Measurements from ENCODE around the gene MNAT1.
"Not testable (repeated sequence)": the region's sequence is repeated elsewhere in the genome, so short reads cannot be mapped to it uniquely, and the experiment has no call there.

Gene MNAT1

DNA sequence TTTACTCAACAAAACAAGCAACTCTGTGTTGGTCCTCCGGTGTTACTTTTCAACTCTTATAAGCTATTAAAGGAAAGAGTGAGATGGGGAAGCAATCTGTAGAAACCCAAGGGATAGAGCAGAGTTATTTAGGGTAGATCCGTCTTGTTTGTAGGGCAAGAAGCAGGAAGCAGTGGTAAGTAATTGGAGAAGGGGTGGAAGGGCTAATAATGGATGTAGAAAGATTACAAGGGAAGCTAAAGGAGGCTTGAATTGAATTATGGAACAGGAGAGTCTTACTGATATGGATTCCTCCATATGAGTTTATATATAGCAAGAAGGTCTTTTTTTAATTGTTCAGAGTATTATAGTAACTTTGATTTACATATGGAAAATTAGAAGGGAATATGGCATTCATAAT lies 72.7 kb downstream of the MNAT1 start:
- DNase-seq = no peak

DNA sequence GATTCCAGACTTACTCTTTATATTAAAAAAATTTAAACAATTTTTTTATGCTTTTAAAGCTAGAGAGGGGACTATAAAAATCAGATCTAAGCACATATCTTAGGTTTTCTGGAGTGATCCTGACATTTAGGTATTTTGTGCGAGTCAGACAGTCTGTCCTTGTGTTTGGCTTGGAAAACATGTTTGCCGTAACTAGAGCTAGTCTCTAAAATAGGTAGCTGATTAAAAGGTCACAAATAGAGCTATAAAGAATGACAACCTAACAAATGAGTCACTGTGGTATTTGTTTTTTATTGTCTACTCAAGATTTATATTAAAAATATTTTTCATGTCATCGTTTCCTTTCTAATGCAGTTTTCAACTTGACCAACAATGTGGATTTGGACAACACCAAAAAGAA lies 73.4 kb downstream of the MNAT1 start:
- DNase-seq = no peak

DNA sequence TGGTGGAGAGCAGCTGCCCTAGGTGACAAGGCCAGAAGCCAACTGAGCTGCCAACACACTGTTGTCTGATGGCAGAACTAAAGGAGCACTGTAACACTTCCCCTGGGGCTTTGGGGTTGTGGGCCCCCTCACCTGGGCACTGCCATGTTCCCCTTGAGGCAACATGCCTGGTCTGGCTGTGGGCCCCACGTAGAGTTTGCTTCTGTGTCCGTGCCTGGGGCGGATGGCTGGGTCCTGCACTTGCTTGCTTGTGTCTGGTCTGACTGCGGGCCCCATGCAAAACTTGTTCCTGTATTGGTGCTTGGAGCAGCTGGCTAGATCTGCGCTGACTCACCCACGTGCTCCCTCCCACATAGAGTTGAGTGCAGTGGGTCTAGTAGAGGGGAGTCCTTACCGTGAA lies 78.4 kb downstream of the MNAT1 start:
- no peak for DNase-seq

DNA sequence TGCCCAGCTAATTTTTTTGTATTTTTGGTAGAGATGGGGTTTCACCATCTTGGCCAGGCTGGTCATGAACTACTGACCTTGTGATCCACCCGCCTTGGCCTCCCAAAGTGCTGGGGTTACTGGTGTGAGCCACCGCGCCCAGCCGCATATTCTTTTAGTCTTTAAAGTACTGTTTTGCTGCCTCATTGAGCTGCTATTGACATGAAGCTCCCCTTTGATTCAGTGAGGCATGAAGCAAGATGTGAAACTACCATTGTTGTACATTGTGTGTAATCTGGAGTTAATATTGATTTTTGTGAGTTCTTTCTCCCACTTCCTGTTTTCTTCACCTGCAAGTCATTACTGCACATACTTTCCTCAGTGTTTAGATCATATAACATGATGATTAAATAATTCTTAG lies 80.8 kb downstream of the MNAT1 start:
- no peak for DNase-seq

DNA sequence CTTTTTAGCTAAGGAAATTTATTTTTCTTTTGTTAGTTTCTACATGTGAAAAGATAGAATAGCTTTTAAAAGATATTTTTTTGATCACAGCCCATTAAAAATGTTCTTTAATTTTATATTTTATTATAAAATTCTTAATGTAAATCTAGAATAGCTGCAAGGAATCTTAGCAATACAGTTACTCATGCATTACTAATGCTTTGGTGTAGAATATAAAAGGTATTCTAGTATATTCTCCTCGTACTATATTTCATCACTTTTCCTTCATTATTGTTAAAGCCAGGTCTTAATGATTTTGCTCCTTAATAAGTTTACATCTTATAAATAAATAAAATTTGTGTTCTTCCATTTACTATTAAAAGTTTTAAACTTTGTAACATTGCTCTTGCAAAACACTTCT lies 82.6 kb downstream of the MNAT1 start:
- no peak for DNase-seq

DNA sequence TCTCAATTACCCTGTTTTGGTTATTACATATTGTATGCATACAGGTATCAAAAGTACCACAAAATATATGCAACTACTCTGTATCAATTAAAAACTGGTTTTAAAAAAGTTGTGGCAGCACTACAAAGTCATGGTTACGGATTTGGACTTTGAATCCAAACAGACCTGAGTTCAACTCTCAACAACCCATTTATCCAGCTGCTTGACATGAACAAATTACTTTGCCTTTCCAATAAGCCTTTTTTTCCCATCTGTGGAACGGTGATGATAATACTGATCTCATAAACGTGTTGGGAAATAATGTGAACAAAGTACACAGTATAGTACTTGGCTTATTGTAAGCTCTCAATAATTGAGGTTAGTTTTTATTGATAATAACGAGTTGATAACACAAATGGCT lies 85.0 kb downstream of the MNAT1 start:
- no peak for DNase-seq

DNA sequence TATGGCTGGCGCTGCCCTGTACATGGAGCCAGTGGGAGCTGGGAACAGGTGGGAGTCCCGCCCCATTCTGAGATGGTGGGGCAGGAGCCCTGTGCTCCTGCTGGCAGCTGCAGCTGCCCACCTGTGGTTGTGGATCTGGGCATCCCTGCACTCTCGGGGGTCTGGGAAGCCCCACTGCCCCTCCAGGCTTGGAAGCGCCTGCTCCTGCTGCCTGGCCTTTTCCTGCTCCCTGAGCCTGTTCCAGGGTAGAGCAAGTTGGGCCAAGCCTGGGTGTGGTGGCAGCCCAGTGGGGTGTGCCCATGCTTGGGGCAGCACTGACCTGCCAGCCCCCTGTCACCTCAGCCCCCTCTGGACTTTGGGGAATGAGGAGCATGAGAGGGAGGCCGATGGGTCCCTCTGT lies 104.0 kb downstream of the MNAT1 start:
- DNase-seq = no peak

DNA sequence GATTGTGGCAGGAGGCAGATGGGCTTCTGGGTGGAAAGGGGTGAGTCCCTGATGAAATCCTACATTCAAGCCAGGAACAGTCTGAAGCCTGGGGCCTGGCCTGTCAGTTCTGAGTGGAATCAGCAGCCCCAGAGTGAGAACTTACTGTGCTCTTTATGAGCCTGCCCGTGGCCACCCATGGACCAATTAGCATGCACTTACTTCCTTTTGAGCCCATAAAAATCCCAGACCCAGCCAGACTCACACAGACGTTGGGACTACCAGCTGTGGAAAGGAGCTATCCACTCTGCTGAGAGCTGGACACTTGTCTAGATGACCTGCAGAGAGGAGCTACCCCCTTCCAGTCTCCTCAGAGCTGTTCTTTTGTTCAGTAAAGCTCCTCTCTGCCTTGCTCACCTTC lies 104.5 kb downstream of the MNAT1 start:
- no peak for DNase-seq

DNA sequence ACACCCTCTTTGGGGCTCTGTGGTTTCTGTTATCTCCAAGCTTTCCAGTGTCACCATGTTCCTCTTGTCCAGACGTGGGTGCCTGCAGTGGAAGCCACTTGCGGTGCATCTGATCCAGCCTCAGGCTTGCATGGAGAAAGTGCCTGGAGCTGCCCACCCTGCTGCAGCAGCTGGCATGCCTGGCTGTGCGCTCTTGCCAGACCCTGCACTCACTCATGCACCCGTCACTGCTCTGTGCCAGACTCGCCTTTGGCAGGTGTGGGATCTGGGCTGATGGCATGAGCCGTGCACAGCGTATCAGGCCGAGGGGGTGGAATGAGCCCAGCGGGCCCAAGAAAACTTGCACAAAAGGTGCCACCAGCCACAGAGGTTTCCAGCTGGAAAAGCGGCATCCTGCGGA lies 105.1 kb downstream of the MNAT1 start:
- DNase-seq = no peak

DNA sequence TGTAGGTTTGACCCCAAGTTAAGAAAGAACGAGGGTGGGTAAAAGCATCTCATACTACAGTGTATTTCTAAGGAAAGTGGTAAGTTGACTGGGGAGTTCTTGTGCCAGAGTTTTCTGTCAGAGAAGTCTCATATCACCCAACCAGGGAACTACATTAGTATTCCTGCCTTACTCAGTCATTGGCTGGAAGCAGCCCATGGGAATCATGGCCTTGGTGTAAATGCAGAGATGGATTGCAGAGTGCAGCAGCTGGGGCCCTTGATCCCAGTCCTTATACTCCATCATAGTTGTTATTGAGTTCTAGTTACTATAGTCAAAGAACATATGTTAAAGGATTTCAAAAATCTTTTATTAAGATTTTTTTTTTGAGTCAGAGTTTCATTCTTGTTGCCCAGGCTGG lies 105.8 kb downstream of the MNAT1 start:
- no peak for DNase-seq

DNA sequence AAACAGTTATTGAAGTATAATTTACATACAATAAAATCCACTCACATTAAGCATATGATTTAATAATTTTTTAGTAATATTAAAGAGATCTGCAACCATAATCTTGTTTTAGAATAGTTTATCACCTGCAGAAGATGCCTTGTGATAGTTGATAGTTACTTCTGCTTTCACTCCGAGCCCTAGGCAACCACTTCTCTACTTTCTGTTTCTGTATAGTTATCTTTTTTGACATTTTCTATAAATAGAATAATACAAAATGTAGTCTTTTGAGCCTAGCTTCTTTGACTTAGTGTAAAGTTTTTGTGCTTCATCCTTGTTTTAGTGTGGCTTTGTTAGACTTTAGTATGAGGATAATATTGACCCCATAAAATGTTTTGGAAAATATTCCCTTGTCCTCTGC lies 111.0 kb downstream of the MNAT1 start:
- DNase-seq = no peak

DNA sequence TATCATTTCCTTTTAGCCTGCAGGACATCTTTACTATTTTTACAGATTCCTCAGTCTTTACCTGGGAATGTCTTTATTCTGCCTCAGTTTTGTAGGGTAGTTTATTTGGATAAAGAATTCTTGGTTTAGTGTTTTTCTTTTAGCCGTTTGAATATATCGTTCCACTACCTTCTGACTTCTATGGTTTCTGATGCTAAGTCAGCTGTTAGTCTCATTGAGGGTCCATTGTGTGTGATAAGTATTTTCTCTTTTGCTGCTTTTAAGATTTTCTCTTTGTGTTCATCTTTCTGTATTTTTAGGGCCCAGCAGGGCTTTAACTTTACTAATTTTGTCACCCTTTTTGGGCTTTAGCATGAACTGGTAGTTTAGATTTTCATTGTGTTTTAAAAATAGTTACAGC lies 113.5 kb downstream of the MNAT1 start:
- no peak for DNase-seq

DNA sequence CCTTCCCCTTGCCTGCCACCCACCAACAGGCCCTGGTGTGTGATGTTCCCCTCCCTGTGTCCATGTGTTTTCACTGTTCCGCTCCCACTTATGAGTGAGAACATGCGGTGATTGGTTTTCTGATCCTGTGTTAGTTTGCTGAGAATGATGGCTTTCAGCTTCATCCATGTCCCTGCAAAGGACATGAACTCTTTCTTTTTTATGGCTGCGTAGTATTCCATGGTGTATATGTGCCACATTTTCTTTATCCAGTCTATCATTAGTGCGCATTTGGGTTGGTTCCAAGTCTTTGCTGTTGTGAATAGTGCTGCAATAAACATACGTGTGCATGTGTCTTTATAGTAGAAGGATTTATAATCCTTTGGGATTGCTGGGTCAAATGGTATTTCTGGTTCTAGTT lies 117.1 kb downstream of the MNAT1 start:
- not testable (repeated sequence) for DNase-seq

DNA sequence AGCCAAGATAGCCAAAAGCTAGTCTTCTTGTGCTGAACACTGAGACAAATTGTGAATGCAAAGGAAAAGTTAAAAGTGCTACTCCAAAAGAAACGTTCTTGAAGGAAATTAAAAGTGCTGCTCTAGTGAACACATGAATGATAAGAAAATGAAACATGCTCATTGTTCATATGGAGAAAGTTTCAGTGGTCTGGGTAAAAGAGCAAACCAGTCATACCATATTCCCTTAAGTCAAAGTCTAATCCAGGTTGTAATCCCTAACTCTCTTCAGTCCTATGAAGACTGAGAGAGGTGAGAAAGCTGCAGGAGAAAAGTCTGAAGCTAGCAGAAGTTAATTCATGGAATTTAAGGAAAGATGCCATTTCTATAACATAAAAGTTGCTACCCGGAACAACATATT lies 121.5 kb downstream of the MNAT1 start:
- no peak for DNase-seq

DNA sequence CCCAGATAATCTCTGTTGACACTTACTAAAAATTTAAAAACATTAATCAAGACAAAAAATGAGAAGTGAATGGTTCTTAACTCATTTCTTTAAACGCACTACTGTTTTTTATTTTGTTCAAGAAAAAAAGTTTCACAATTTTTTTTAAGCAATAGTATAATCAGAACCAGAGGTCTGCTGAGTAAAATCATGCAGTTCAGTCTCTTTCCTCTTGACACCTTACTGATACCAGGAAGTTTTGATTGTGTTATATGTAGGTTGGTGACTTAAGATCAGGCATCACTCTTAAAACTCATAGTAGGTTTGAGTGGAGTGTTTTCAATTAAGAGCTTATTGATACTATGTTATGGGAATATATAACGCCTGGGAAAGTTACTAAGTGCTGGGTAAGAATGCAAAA lies 125.0 kb downstream of the MNAT1 start:
- DNase-seq = no peak

DNA sequence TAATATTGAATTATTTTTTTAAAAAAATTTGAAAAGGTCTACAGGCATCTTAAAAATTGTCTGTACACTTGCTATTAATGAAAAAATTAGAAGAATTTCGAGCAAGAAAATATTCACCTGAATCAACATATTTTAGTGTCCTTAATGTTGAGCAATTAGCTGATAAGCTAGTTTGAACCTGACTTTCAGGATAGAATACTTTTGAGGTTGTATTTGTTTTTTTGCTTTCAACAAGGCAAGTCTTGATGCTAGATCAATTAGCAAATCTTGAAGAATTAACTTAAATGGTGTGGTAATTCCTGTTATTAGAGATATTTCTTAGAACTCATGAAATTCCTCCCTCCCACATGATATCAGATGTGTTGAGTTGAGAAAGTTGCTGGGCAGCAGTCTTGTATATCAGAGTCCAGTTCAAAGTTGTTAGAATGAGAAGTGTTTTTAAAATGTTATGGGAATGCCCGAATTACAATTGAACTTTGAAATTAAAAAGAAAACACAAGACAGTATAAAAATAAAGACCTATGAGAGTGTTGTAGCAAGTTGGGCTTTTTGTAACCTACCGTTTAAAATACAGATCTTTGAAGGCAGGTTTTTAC lies 127.1 kb downstream of the MNAT1 start:
- DNase-seq = no peak

DNA sequence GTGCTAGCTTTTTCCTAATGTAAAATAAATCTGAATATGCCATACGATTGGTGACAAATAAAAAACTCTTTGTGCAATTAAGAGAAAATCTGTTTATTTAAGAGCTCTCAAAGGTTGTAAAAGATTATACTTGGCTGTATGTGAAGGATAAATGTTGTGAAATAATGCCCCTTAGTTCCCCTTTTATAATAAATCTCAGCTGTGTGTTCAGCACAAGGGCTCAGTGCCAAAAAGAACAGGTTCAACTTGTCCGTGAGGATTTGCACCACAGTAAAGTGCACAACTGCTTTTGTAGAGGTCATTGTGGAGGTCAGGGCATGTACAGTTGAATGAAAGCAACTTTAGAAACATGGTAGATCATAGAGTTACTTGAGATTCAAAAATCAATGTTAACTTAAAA lies 127.7 kb downstream of the MNAT1 start:
- no peak for DNase-seq

DNA sequence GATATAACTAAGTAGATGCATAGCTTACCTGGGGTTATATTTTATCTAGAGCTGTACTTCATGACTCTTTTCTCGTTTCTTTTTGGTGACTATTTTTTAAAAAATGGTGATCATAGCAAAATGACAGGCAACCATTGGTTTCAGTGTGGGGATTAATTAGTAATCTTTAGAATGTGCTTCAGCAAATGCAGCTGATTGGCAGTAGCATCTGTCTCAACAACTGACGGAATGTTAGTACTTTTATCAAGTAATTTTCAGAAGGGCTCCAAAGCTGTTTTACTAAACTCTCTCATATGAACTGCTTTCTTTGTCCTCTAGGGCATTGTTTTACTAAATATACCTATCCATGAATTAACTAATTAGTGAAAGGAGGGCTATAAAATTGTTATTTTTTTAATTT lies 128.7 kb downstream of the MNAT1 start:
- no peak for DNase-seq

DNA sequence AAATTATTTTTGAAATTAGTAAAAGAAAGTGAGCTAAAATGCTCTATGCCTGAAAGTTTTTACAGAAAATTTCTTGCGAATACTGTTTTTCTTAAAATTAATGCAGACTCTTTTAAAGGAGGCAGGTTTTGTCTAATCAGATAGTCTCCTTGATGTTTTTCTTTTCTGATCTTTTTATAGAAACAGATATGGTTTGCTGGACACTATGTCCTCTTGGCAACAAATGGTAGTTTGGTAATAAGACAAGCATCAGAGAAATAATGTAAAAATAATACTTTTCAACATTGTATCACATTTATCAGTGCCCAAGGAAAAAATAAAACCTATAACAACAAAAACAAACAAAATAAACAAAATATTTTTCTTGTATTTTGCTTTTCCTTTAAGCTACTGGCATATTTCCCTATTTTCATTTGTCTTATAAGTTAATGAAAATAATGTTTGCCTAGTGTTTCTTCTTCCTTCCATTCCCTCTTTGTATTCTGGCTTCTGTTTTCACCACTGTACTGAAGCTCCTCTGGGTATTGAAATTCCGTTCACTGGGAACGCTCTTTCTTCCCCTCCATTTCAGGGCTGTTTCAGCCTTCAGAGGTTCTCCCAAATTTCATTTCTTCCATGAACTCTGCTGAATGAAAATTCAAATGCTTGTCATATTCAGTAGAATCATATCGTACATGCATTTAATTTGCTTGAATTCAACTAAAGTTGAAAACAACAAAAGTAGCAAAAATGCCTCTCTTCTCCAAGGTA lies 131.0 kb downstream of the MNAT1 start:
- DNase-seq = no peak

DNA sequence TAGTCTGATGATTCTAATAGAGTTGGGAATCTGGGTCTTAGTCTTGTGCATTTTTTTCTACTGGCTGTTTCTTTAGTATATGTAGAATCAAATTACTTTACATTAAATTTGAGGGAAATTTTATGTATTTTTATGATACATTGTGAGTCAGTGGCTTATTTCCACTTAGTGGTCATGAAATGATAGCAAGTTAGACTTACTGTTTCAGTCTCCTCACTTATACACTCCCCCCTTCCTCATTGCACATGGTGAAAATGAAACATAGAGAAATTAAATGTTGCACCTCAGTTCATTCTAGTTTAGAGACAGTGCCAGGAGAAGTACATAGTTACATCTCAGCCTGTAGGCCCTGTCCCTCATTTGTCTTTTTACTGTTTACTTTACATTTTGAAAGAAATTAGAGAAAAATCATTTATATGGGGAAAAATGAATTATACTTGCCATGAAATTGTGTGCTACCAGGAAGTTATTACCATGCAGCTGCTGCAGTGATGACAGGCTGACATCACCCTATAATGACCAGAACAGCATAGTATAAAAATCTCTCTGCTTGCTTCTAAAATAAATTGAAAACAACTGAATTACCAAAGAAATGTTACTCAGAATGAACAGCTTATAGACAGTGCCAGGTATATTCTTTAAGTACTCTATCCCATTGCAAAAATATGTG lies 133.1 kb downstream of the MNAT1 start:
- DNase-seq = no peak

DNA sequence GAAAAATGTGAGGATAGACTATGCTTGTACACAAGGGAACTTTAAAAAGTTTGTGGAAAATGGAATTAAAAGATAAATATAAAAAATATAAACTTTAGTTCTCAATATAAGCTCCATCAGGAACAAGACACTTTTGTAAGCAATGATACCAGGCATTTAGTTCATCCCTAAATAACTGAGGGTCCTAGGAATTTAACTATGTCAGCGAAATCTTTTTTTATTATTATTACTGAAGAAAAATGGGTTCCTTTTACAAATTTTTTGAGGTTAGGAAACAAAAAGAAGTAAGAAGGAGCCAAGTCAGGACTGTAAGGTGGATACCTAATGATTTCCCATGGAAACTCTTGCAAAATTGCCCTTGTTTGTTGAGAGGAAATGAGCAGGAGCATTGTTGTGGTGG lies 143.6 kb downstream of the MNAT1 start:
- no peak for DNase-seq

DNA sequence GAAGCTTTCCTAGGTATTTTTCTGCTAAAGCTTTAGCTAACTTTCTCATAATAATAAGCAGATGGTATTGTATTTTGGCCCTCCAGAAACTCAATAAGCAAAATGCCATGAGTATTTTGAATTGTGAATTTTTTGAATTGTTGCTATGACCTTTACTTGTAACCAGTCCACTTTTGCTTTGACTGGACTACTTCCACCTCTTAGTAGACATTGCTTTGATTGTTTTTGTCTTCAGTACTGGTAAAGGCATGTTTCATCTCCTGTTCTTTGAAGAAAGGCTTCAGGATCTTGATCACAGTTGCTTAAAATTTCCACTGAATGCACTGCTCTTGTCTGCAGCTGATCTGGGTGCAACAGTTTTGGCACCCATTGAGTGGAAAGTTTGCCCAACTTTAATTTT lies 144.0 kb downstream of the MNAT1 start:
- DNase-seq = no peak

DNA sequence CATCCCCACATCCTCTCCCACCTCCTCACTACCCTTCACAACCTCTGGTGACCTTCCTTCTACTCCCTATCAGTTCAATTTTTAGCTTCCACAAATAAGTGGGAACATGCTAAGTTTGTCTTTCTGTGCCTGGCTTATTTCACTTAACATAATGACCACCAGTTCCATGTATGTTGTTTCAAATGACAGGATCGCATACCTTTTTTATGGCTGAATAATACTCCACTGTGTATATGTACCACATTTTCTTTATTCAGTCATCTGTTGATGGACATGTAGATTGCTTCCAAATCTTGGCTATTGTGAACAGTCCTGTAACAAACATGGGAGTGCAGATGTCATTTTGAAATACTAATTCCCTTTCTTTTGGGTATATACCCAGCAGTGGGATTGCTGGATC lies 147.7 kb downstream of the MNAT1 start:
- DNase-seq = no peak

DNA sequence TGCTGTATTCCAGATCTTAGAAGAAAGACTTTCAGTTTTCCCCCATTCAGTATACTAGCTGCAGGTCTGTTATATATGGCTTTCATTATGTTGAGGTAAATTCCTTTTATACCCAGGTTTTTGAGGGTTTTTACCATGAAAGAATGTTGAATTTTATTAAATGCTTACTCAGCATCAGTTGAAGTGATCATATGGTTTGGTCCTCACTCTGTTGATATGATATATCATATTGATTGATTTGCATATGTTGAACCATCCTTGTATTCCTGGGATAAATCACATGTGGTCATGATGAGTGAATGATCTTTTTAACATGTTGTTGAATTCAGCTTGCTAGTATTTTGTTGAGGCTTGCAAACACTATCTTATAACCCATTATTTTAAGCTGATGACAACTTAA lies 149.6 kb downstream of the MNAT1 start:
- DNase-seq = no peak

DNA sequence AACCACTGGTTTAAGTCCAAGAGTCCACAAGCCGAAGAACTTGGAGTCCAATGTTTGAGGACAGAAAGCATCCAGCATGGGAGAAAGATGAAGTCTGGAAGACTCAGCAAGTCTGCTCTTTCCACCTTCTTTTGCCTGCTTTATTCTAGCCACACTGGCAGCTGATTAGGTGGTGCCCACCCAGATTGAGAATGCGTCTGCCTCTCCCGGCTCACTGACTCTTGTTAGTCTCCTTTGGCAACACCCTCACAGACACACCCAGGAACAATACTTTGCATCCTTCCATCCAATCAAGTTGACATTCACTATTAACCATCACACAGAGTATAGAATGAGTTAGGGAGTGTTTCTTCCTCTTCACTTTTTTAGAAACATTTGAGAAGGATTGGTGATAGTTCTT lies 156.1 kb downstream of the MNAT1 start:
- not testable (repeated sequence) for DNase-seq

All from midbrain (tissue), 1 donor.